ENCODE data around the gene IL17RE.

DNA sequence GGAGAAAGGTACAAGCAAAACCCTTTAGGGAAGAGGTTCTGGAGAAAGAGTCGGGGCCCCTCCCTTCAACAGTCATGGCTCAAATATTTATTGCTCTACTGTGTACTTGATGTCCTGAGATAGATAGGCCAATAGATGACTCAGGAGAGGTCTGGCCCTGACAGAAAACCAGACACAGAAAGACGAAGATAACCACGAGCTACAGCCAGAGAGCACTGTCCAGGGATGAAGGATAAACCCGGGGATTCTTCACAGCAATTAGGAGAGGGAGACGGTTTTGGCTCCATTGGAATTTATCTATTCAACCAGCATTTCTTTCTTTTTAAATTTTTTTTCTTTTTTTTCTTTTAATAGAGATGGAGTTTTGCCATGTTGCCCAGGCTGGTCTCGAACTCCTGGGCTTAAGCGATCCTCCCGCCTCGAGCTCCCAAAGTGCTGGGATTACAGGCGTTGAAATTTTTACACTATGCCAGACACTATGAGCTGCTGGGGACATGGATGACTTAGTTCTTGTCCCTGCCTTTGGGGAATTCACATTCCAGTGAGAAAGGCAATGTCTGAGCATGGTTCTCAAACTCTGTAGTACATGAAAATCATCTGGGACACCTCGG, 18.0 kb upstream of the IL17RE start:
- TF ChIP-seq SIN3A (IDR thresholded peaks at IDR 0.05; ENCODE audit: borderline replicate concordance, insufficient read depth, low read length) (no peak), POLR2AphosphoS5 (IDR thresholded peaks at IDR 0.05; ENCODE audit: low read depth, low read length) (no peak)
- TF ChIP-seq, protein P1, sequence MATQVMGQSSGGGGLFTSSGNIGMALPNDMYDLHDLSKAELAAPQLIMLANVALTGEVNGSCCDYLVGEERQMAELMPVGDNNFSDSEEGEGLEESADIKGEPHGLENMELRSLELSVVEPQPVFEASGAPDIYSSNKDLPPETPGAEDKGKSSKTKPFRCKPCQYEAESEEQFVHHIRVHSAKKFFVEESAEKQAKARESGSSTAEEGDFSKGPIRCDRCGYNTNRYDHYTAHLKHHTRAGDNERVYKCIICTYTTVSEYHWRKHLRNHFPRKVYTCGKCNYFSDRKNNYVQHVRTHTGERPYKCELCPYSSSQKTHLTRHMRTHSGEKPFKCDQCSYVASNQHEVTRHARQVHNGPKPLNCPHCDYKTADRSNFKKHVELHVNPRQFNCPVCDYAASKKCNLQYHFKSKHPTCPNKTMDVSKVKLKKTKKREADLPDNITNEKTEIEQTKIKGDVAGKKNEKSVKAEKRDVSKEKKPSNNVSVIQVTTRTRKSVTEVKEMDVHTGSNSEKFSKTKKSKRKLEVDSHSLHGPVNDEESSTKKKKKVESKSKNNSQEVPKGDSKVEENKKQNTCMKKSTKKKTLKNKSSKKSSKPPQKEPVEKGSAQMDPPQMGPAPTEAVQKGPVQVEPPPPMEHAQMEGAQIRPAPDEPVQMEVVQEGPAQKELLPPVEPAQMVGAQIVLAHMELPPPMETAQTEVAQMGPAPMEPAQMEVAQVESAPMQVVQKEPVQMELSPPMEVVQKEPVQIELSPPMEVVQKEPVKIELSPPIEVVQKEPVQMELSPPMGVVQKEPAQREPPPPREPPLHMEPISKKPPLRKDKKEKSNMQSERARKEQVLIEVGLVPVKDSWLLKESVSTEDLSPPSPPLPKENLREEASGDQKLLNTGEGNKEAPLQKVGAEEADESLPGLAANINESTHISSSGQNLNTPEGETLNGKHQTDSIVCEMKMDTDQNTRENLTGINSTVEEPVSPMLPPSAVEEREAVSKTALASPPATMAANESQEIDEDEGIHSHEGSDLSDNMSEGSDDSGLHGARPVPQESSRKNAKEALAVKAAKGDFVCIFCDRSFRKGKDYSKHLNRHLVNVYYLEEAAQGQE (IDR thresholded peaks at IDR 0.05; ENCODE audit: insufficient read depth in 1 of 2, low read depth in 2 of 2, low read length in 2 of 2), result no peak

Data from PFSK-1 (cell line).